OCI-LY7 (cell line): ENCODE results near the gene SFTPD. TPM values are rescaled to one million over a fixed set of nuclear protein-coding genes. Genes with fewer than 3 reads are reported as not detected.

ENCODE experiments used
- BruUV-seq: library from RNA; stranded (reverse); fragments of 400-500 nt; replicated peaks from 2 replicates; lab custom pipeline; 2021; lab: Mats Ljungman, UMichigan
- CTCF ChIA-PET: fragments of 300-600 bp; sonication (Branson Sonifier 250); formaldehyde crosslinking; loops from one replicate; lab custom pipeline; 2022; ENCODE audit warnings: antibody characterized with exemption; ENCODE audit not compliant: unreplicated experiment; lab: Charles Lee
- POLR2A ChIA-PET: fragments of 300-600 bp; sonication (Branson Sonifier 250); formaldehyde crosslinking; loops from one replicate; lab custom pipeline; 2022; ENCODE audit warnings: antibody characterized with exemption; lab: Charles Lee
- DNase-seq: peaks from one replicate; pipeline ENCODE4 v3.0.0-alpha.2; 2015; ENCODE audit warnings: low spot score
- H2AFZ ChIP-seq: fragments of 200-600 bp; sonication (generic), shearing (Covaris generic); 2 replicates; pipeline ENCODE4 v1.6.1; 2014; ENCODE audit warnings: mild to moderate bottlenecking, antibody characterized with exemption, low read length, moderate library complexity
- H3K27ac ChIP-seq: fragments of 200-600 bp; sonication (generic); 2 replicates; pipeline ENCODE4 v1.5.1; 2014; ENCODE audit warnings: mixed run types, low read depth, mild to moderate bottlenecking, moderate library complexity, low read length, inconsistent platforms; ENCODE audit not compliant: poor library complexity, severe bottlenecking
- H3K36me3 ChIP-seq: fragments of 200-600 bp; sonication (generic); 2 replicates; pipeline ENCODE4 v1.6.1; 2014; ENCODE audit warnings: mild to moderate bottlenecking, antibody characterized with exemption, low read length, moderate library complexity, mixed read lengths; ENCODE audit not compliant: insufficient read depth
- H3K4me1 ChIP-seq: fragments of 200-600 bp; sonication (generic); 2 replicates; pipeline ENCODE4 v1.5.1; 2014; ENCODE audit warnings: mild to moderate bottlenecking, low read length; ENCODE audit not compliant: insufficient read depth, poor library complexity, severe bottlenecking
- H3K4me2 ChIP-seq: fragments of 200-600 bp; sonication (generic); 2 replicates; pipeline ENCODE4 v1.6.1; 2014; ENCODE audit warnings: mild to moderate bottlenecking, low read length
- H3K4me3 ChIP-seq: fragments of 200-600 bp; sonication (generic); 2 replicates; pipeline ENCODE4 v1.5.1; 2014; ENCODE audit warnings: mild to moderate bottlenecking, low read depth, low read length; ENCODE audit not compliant: poor library complexity, severe bottlenecking
- H3K79me2 ChIP-seq: fragments of 200-600 bp; sonication (generic); 2 replicates; pipeline ENCODE4 v1.6.1; 2016; ENCODE audit warnings: low read depth, mild to moderate bottlenecking, low read length, moderate library complexity, mixed read lengths; ENCODE audit not compliant: insufficient read depth
- H3K9me2 ChIP-seq: fragments of 200-600 bp; sonication (generic); 2 replicates; pipeline ENCODE4 v1.6.1; 2016; ENCODE audit warnings: mild to moderate bottlenecking, low read length, mixed read lengths; ENCODE audit not compliant: insufficient read depth
- H3K9me3 ChIP-seq: fragments of 200-600 bp; sonication (generic); 2 replicates; pipeline ENCODE4 v1.6.1; 2014; ENCODE audit warnings: mild to moderate bottlenecking, mixed run types, low read length, mixed read lengths
- H4K20me1 ChIP-seq: fragments of 200-600 bp; sonication (generic); 2 replicates; pipeline ENCODE4 v1.6.1; 2014; ENCODE audit warnings: mild to moderate bottlenecking, antibody characterized with exemption, low read length, moderate library complexity, mixed read lengths; ENCODE audit not compliant: insufficient read depth
- CTCF ChIP-seq: fragments of 200-600 bp; sonication (generic); conservative IDR thresholded peaks from 2 replicates; pipeline ENCODE4 v1.5.1; 2014; ENCODE audit warnings: mild to moderate bottlenecking, antibody characterized with exemption, low read length, moderate library complexity, mixed read lengths
- EZH2phosphoT487 ChIP-seq: fragments of 200-600 bp; sonication (generic); IDR thresholded peaks from 2 replicates; pipeline ENCODE4 v1.6.1; 2018; ENCODE audit warnings: low read depth, borderline replicate concordance, mild to moderate bottlenecking, mixed run types, antibody characterized with exemption, low read length, moderate library complexity, mixed read lengths
- intact Hi-C: fragments of 100-400 bp; cut with micrococcal nuclease; formaldehyde crosslinking; loops from one replicate; pipeline ENCODE4 v1.10.0; 2022; ENCODE audit not compliant: unreplicated experiment
- total RNA-seq, 2 experiments: library from RNA; depleted of rRNA in 1 of 2; stranded (reverse); fragments of >200 nt in 1 of 2; shearing (Covaris generic) in 1 of 2; gene quantifications; 2 replicates each; pipeline ENCODE4 v1.2.3, GENCODE V29; 2014 to 2022

Gene SFTPD
- total RNA-seq, 2 experiments from 2014 or later: not detected

GRCh38 chr10:79944428-79945395 is 4.2 kb downstream of the SFTPD start:
- POLR2A ChIA-PET: no interaction called here
- no peak overlapping the region for H3K27ac ChIP-seq
- H3K36me3 ChIP-seq: no peaks in the 10 kb centered on the region
- TF ChIP-seq CTCF: no peak
- no peak for TF ChIP-seq EZH2phosphoT487
- no TSS peak for BruUV-seq
- H3K4me1 ChIP-seq: no peaks in the 10 kb centered on the region
- H2AFZ ChIP-seq: no peak overlapping the region
- intact Hi-C loops: no loop called here
- no peaks in the 10 kb centered on the region for H3K9me3 ChIP-seq
- no peak for DNase-seq
- H3K4me3 ChIP-seq: no peak overlapping the region
- CTCF ChIA-PET: no interaction called here
- no peaks in the 10 kb centered on the region for H3K79me2 ChIP-seq
- H3K4me2 ChIP-seq: no peak overlapping the region
- H4K20me1 ChIP-seq: no peaks in the 10 kb centered on the region
- H3K9me2 ChIP-seq: no peaks in the 10 kb centered on the region

- POLR2A ChIA-PET: no interaction called here
- Histone ChIP-seq H3K4me1 (peaks cover 6% of the 10 kb centered on the region), H3K27ac (no peak overlapping the region), H3K9me2 (no peaks in the 10 kb centered on the region), H3K79me2 (no peaks in the 10 kb centered on the region), H4K20me1 (no peaks in the 10 kb centered on the region), H3K36me3 (no peaks in the 10 kb centered on the region), H3K4me2 (no peak overlapping the region), H2AFZ (no peak overlapping the region), H3K4me3 (no peak overlapping the region), H3K9me3 (no peaks in the 10 kb centered on the region)
- no peak for DNase-seq
- no TSS peak for BruUV-seq
- CTCF ChIA-PET: no interaction called here
- intact Hi-C loops: no loop called here
- TF ChIP-seq CTCF (no peak), EZH2phosphoT487 (no peak)
Observed at GRCh38 chr10:79943871-79944270, 5.0 kb downstream of the SFTPD start.
